Measurements from ENCODE around the gene SLC16A5. TPM values are rescaled to one million over a fixed set of nuclear protein-coding genes. Genes with fewer than 3 reads are reported as not detected.

SLC16A5 gene
- total and polyA plus RNA-seq, 8 donors: 18.5 to 45.1 (median 23.9) TPM

GRCh38 chr17:75061618-75062017, 26.1 kb upstream of the SLC16A5 start:
- intact Hi-C loops (cut with DNase I): no loop called here
- peaks cover 5 to 12% of the 10 kb centered on the region in 2 donors for H3K4me1 ChIP-seq
- H3K36me3 ChIP-seq: peaks cover 0 to 66% of the 10 kb centered on the region in 2 donors
- TF ChIP-seq, protein P1, sequence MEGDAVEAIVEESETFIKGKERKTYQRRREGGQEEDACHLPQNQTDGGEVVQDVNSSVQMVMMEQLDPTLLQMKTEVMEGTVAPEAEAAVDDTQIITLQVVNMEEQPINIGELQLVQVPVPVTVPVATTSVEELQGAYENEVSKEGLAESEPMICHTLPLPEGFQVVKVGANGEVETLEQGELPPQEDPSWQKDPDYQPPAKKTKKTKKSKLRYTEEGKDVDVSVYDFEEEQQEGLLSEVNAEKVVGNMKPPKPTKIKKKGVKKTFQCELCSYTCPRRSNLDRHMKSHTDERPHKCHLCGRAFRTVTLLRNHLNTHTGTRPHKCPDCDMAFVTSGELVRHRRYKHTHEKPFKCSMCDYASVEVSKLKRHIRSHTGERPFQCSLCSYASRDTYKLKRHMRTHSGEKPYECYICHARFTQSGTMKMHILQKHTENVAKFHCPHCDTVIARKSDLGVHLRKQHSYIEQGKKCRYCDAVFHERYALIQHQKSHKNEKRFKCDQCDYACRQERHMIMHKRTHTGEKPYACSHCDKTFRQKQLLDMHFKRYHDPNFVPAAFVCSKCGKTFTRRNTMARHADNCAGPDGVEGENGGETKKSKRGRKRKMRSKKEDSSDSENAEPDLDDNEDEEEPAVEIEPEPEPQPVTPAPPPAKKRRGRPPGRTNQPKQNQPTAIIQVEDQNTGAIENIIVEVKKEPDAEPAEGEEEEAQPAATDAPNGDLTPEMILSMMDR (IDR thresholded peaks at IDR 0.05): no peak
- no peaks in the 10 kb centered on the region for H3K9me3 ChIP-seq
- no peak overlapping the region for H3K4me3 ChIP-seq
- no peak for DNase-seq
- H3K27me3 ChIP-seq: no peaks in the 10 kb centered on the region
- H3K27ac ChIP-seq: no peak overlapping the region
- ATAC-seq: no peak

- Histone ChIP-seq H3K27ac (no peak overlapping the region), H3K9me3 (no peaks in the 10 kb centered on the region), H3K4me3 (no peak overlapping the region), H3K36me3 (peaks cover 0 to 57% of the 10 kb centered on the region in 2 donors), H3K27me3 (no peaks in the 10 kb centered on the region), H3K4me1 (peaks cover 5 to 12% of the 10 kb centered on the region in 2 donors)
- TF ChIP-seq, protein P1 (IDR thresholded peaks at IDR 0.05): no peak
- DNase-seq: no peak
- intact Hi-C loops (cut with DNase I): no loop called here
- ATAC-seq: no peak
These were observed 24.6 kb upstream of the SLC16A5 start for GRCh38 chr17:75063201-75063600.

DNA sequence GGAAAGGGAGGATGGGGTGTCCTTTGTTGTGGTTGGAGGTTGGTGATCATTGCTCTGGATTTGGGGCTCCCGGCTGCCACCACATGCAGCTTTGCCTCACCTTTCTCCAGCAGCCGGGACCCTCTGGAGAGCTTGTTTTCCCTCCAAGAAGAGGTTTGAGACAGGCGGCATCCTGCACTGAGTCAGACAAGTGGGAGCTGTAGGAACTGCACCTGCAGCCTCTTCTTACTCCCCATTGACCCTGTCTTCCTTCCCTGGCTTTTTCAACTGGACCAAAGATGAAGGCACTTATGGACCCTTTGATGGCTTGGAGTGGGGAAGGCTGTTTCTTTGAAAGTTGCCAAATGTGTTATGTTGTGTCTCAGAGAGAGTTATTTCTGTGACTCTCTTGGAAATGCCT, 24.1 kb upstream of the SLC16A5 start:
- TF ChIP-seq, protein P1 (IDR thresholded peaks at IDR 0.05): no peak
- intact Hi-C loops (cut with DNase I): no loop called here
- no peaks in the 10 kb centered on the region for H3K9me3 ChIP-seq
- peaks cover 0 to 57% of the 10 kb centered on the region in 2 donors for H3K36me3 ChIP-seq
- DNase-seq (no peak), ATAC-seq (no peak)
- H3K4me3 ChIP-seq: no peak overlapping the region
- no peak overlapping the region for H3K27ac ChIP-seq
- H3K4me1 ChIP-seq: peaks cover 5 to 12% of the 10 kb centered on the region in 2 donors
- H3K27me3 ChIP-seq: no peaks in the 10 kb centered on the region

- no peaks in the 10 kb centered on the region for H3K9me3 ChIP-seq
- intact Hi-C loops (cut with DNase I): no loop called here
- TF ChIP-seq, protein P1 (IDR thresholded peaks at IDR 0.05): no peak
- no peaks in the 10 kb centered on the region for H3K27me3 ChIP-seq
- no peak overlapping the region for H3K27ac ChIP-seq
- no peak overlapping the region for H3K4me3 ChIP-seq
- no peak for DNase-seq
- peaks cover 0 to 57% of the 10 kb centered on the region in 2 donors for H3K36me3 ChIP-seq
- peaks cover 5 to 12% of the 10 kb centered on the region in 2 donors for H3K4me1 ChIP-seq
- no peak for ATAC-seq
These were observed 23.7 kb upstream of the SLC16A5 start for GRCh38 chr17:75064040-75064439.

DNA sequence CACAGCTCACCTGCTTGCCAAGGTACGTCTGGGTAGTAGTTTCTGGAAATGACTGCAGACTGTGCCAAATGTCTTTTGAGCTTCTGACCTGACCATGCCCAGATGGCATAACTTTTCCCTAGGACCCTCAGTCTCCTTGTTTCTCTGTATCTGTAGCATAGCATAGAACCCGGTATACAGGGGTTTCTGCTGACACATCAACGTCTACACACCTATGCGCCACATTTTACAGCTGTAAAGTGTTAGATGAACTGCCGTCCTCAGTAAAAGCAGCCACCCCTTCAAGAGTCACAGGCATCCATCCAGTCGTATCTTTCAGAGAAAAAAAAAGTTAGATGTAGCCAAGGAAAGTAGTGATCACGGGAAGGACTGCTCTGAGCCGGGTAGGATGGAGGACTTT, 23.3 kb upstream of the SLC16A5 start:
- no peak for DNase-seq
- TF ChIP-seq, protein P1 (IDR thresholded peaks at IDR 0.05): no peak
- Histone ChIP-seq H3K4me3 (no peak overlapping the region), H3K9me3 (no peaks in the 10 kb centered on the region), H3K4me1 (peaks cover 4 to 12% of the 10 kb centered on the region in 2 donors), H3K36me3 (peaks cover 0 to 55% of the 10 kb centered on the region in 2 donors), H3K27me3 (no peaks in the 10 kb centered on the region), H3K27ac (no peak overlapping the region)
- intact Hi-C loops (cut with DNase I): no loop called here
- no peak for ATAC-seq
